Measurements from ENCODE around the gene SYT2.

GRCh38 chr1:202564958-202565495 lies 145.2 kb downstream of the SYT2 start:
- TF ChIP-seq CTCF (IDR thresholded peaks at IDR 0.05) (no peak), POLR2AphosphoS5 (IDR thresholded peaks at IDR 0.05) (no peak)
